ENCODE data around the gene CAPN5.

The CAPN5 gene

DNA sequence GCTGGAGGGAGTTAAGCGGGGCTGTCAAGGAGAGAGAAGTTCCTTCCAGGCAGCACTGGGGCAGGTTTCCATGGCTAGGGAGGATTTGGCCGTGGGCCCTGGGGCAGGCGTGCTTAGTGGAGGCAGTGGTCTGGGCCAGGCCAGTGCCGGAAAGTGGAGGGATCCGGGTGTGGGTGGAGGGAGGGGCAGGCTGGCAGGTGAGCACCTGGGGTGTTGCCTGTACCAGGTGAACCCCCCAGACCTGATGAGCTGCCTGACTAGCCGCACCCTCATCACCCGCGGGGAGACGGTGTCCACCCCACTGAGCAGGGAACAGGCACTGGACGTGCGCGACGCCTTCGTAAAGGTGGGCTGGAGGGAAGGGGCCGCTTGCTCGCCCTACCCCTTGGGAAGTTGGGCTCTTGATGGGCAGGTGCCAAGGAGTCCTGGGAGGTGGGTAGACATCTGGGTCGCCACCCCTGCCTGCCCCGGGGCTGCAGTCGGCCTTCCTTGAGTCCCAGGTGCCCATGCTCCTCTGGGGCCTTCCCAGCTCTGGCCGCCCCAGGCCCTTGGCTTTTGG, 93.2 kb downstream of the CAPN5 start:
- no peak for TF ChIP-seq EZH2phosphoT487 (IDR thresholded peaks at IDR 0.05; ENCODE audit: borderline replicate concordance, low read length)
- TF ChIP-seq, protein P1, sequence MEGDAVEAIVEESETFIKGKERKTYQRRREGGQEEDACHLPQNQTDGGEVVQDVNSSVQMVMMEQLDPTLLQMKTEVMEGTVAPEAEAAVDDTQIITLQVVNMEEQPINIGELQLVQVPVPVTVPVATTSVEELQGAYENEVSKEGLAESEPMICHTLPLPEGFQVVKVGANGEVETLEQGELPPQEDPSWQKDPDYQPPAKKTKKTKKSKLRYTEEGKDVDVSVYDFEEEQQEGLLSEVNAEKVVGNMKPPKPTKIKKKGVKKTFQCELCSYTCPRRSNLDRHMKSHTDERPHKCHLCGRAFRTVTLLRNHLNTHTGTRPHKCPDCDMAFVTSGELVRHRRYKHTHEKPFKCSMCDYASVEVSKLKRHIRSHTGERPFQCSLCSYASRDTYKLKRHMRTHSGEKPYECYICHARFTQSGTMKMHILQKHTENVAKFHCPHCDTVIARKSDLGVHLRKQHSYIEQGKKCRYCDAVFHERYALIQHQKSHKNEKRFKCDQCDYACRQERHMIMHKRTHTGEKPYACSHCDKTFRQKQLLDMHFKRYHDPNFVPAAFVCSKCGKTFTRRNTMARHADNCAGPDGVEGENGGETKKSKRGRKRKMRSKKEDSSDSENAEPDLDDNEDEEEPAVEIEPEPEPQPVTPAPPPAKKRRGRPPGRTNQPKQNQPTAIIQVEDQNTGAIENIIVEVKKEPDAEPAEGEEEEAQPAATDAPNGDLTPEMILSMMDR (IDR thresholded peaks at IDR 0.05; ENCODE audit: low read depth, low read length, poor library complexity, severe bottlenecking): no peak
- Histone ChIP-seq H3F3A (ENCODE audit: control insufficient read depth, insufficient read depth) (no peaks in the 10 kb centered on the region), H3K9me2 (replicated peaks; ENCODE audit: control insufficient read depth, low read length) (no peaks in the 10 kb centered on the region)

DNA sequence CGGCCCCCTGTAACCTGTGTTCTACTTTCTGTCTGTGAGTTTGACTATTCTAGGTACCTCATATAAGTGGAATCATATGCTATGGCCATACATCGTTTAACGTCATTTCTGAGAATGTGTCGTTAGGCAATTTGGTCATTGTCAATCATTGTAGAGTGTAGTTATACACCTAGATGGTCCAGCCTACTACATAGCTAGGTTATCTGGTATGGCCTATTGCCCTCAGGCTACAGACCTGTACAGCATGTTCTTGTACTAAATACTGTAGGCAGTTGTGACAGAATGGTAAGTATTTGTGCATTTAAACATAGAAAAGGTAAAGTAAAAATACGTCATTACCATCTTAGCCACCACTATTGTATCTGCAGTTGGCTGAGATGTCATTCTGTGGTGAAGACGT, 96.5 kb downstream of the CAPN5 start:
- no peaks in the 10 kb centered on the region for H3K36me3 ChIP-seq (ENCODE audit: control insufficient read depth, low read length)
- 0 out of 2 replicates have a peak, but pooled peaks cover 2% of the 10 kb centered on the region for H3K27me3 ChIP-seq (ENCODE audit: control insufficient read depth, low read length)
- no peaks in the 10 kb centered on the region for H3K79me2 ChIP-seq (ENCODE audit: control insufficient read depth, low read length)
- H3K4me2 ChIP-seq (ENCODE audit: low read length): no peak overlapping the region
- H3K9me2 ChIP-seq (replicated peaks; ENCODE audit: control insufficient read depth, low read length): no peaks in the 10 kb centered on the region
- TF ChIP-seq, protein P1 (IDR thresholded peaks at IDR 0.05; ENCODE audit: low read depth, low read length, poor library complexity, severe bottlenecking): no peak
- no peak for TF ChIP-seq EZH2phosphoT487 (IDR thresholded peaks at IDR 0.05; ENCODE audit: borderline replicate concordance, low read length)
- H3K4me1 ChIP-seq (ENCODE audit: control insufficient read depth, low read length): no peaks in the 10 kb centered on the region
- no peaks in the 10 kb centered on the region for H3F3A ChIP-seq (ENCODE audit: control insufficient read depth, insufficient read depth)
- H3K4me3 ChIP-seq (ENCODE audit: low read length): no peak overlapping the region
- H3K27ac ChIP-seq (ENCODE audit: low read depth, low read length): no peak overlapping the region
- no peaks in the 10 kb centered on the region for H3K9me3 ChIP-seq (ENCODE audit: control insufficient read depth, insufficient read depth, low read length)
- no peaks in the 10 kb centered on the region for H4K20me1 ChIP-seq (ENCODE audit: control insufficient read depth, insufficient read depth, low read depth, low read length)

More for the DNA sequence above, 93.2 kb downstream of the CAPN5 start:
- Histone ChIP-seq H3K27me3 (ENCODE audit: control insufficient read depth, low read length) (0 out of 2 replicates have a peak, but pooled peaks cover 2% of the 10 kb centered on the region), H3K27ac (ENCODE audit: low read depth, low read length) (no peak overlapping the region), H3K4me2 (ENCODE audit: low read length) (no peak overlapping the region), H3K4me1 (ENCODE audit: control insufficient read depth, low read length) (no peaks in the 10 kb centered on the region), H3K9me3 (ENCODE audit: control insufficient read depth, insufficient read depth, low read length) (no peaks in the 10 kb centered on the region), H3K36me3 (ENCODE audit: control insufficient read depth, low read length) (no peaks in the 10 kb centered on the region), H3K79me2 (ENCODE audit: control insufficient read depth, low read length) (no peaks in the 10 kb centered on the region), H4K20me1 (ENCODE audit: control insufficient read depth, insufficient read depth, low read depth, low read length) (no peaks in the 10 kb centered on the region), H3K4me3 (ENCODE audit: low read length) (no peak overlapping the region)

DNA sequence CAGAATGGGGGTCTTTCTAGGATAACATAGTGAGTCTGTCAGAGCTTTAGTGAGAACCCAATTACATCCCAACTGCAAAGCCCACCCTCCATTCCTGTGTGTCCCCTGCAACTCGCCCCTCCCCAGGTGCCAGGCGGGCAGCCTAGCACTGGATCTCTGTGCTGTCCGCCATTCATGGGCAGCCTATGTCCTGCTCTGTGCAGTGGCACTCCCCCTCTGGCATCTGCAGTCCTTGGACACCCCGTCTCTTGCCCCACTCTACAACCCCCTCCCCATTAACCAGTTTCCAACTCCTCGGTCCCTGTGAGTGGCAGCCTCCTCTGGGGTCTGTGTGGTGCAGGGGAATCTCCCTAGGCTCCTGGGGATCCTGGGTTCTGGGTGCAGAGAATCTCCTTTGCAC, 98.3 kb downstream of the CAPN5 start:
- TF ChIP-seq, protein P1 (IDR thresholded peaks at IDR 0.05; ENCODE audit: low read depth, low read length, poor library complexity, severe bottlenecking): no peak
- TF ChIP-seq EZH2phosphoT487 (IDR thresholded peaks at IDR 0.05; ENCODE audit: borderline replicate concordance, low read length): no peak
- Histone ChIP-seq H3K9me3 (ENCODE audit: control insufficient read depth, insufficient read depth, low read length) (no peaks in the 10 kb centered on the region), H3K79me2 (ENCODE audit: control insufficient read depth, low read length) (no peaks in the 10 kb centered on the region), H3K4me1 (ENCODE audit: control insufficient read depth, low read length) (no peaks in the 10 kb centered on the region), H3K27me3 (ENCODE audit: control insufficient read depth, low read length) (0 out of 2 replicates have a peak, but pooled peaks cover 2% of the 10 kb centered on the region), H4K20me1 (ENCODE audit: control insufficient read depth, insufficient read depth, low read depth, low read length) (no peaks in the 10 kb centered on the region), H3K27ac (ENCODE audit: low read depth, low read length) (no peak overlapping the region), H3K4me3 (ENCODE audit: low read length) (no peak overlapping the region), H3K36me3 (ENCODE audit: control insufficient read depth, low read length) (no peaks in the 10 kb centered on the region), H3K9me2 (replicated peaks; ENCODE audit: control insufficient read depth, low read length) (no peaks in the 10 kb centered on the region), H3F3A (ENCODE audit: control insufficient read depth, insufficient read depth) (no peaks in the 10 kb centered on the region), H3K4me2 (ENCODE audit: low read length) (no peak overlapping the region)
